ENCODE data around the gene CNBD2. TPM values are rescaled to one million over a fixed set of nuclear protein-coding genes. Genes with fewer than 3 reads are reported as not detected.
A peak's percentile ranks its signal among the peaks of the same experiment; 100 is the strongest.
"Not testable (repeated sequence)": the region's sequence is repeated elsewhere in the genome, so short reads cannot be mapped to it uniquely, and the experiment has no call there.

CNBD2 gene
- total RNA-seq, 4 donors from 2014 or later = 2.0 to 6.3 (median 4.1) TPM

GRCh38 chr20:35991142-35991771 lies 22.9 kb downstream of the CNBD2 start:
- DNase-seq (ENCODE audit: low spot score) (no peak), ATAC-seq (ENCODE audit: low FRiP score) (no peak)
- TF ChIP-seq CTCF (IDR thresholded peaks at IDR 0.05) = no peak

GRCh38 chr20:35992713-35993335 lies 24.4 kb downstream of the CNBD2 start:
- DNase-seq (ENCODE audit: low spot score) (no peak), ATAC-seq (ENCODE audit: low FRiP score) (no peak)
- peak in 1 of 3 donors; percentile 26 for TF ChIP-seq CTCF (IDR thresholded peaks at IDR 0.05)

DNA sequence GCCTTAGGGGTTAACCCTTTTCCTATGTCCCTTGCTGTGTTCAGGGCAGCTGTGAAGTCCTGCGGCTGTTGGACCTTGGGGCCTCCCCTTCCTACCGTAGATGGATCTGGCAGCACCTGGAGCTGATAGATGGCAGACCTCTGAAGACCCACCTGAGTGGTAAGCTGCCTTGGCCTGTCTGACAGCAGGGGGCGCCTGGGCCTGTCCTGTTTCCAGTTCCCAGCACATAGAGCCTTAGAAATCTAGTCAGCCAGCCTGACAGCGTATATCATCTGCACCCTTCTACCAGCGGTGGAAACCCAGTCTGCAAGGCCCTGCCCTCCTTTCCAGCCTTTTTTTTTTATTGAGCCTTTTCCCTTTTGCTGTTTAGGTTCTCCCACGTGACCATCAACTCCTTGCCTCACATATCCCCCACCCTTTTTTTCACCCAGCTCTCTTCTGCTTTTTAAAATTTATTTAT lies 26.6 kb downstream of the CNBD2 start:
- peak; percentile 64 for DNase-seq (ENCODE audit: low spot score)
- TF ChIP-seq CTCF (IDR thresholded peaks at IDR 0.05) = peak in 1 of 3 donors; percentile 4
- peak; percentile 81 for ATAC-seq (ENCODE audit: low FRiP score)

DNA sequence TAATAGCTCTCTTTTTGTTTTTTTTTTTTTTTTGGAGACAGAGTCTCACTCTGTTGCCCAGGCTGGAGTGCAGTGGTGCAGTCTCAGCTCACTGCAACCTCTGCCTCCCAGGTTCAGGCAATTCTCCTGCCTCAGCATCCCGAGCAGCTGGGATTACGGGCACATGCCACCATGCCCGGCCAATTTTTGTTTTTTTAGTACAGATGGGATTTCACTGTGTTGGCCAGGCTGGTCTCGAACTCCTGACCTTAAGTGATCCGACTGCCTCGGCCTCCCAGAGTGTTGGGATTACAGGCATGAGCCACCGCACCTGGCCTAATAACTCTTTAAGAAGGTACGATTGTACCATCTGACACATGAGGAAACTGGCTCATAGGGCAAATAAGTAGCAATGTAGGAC lies 28.1 kb downstream of the CNBD2 start:
- not testable (repeated sequence) for ATAC-seq (ENCODE audit: low FRiP score); DNase-seq (ENCODE audit: low spot score)

GRCh38 chr20:36001331-36001730 lies 32.9 kb downstream of the CNBD2 start:
- ATAC-seq (ENCODE audit: low FRiP score); DNase-seq (ENCODE audit: low spot score): not testable (repeated sequence)

DNA sequence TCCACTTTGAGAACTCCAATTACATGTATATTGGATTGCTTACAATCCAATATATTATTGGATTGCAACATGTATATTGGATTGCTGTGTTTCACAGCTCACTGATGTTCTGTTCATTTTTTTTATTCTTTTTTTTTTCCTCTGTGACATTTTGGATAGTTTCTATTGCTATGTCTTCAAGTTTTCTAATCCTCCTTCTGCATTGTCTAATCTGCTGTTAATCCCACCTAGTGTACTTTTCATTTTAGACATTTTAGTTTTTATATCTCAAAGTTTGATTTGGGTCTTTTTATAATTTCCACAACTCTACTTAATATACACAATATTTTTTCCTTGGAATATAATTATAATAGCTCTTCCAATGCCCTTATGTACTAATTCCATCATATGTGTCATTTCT lies 34.5 kb downstream of the CNBD2 start:
- no peak for DNase-seq (ENCODE audit: low spot score)
- TF ChIP-seq CTCF (IDR thresholded peaks at IDR 0.05) = no peak
- no peak for ATAC-seq (ENCODE audit: low FRiP score)

- ATAC-seq (ENCODE audit: low FRiP score) = no peak
- DNase-seq (ENCODE audit: low spot score) = no peak
- no peak for TF ChIP-seq CTCF (IDR thresholded peaks at IDR 0.05)
Measured at GRCh38 chr20:36004045-36004444, 35.7 kb downstream of the CNBD2 start.

- ATAC-seq (ENCODE audit: low FRiP score) (no peak), DNase-seq (ENCODE audit: low spot score) (no peak)
- TF ChIP-seq CTCF (IDR thresholded peaks at IDR 0.05) = no peak
Measured at GRCh38 chr20:36008461-36009035, 40.2 kb downstream of the CNBD2 start.

Measured in omental fat pad (tissue), 4 donors.